Breast epithelium (tissue), 4 donors: Measurements from ENCODE around the gene SARM1. TPM values are rescaled to one million over a fixed set of nuclear protein-coding genes. Genes with fewer than 3 reads are reported as not detected.

ENCODE experiments used
- DNase-seq, 2 donors: peaks; one replicate each; pipeline ENCODE4 v3.0.0-alpha.2; 2019; ENCODE audit warnings: low spot score in 2 of 2
- H3K27ac ChIP-seq, 2 donors: fragments of 200-600 bp; sonication (generic) in 1 of 2; one replicate each; pipeline ENCODE4 v1.5.1; 2016 to 2019; ENCODE audit warnings: mild to moderate bottlenecking in 1 of 2
- H3K27me3 ChIP-seq, 2 donors: fragments of 200-600 bp; sonication (generic) in 1 of 2; one replicate each; pipeline versions ENCODE4 v1.5.1 to v1.6.0; 2017 to 2019; ENCODE audit warnings: control low read depth in 1 of 2, mild to moderate bottlenecking in 1 of 2
- H3K36me3 ChIP-seq: fragments of 200-600 bp; one replicate; pipeline ENCODE4 v1.5.1; 2019
- H3K4me1 ChIP-seq, 2 donors: fragments of 200-600 bp; sonication (generic); one replicate each; pipeline ENCODE4 v1.5.1; 2016 to 2019; ENCODE audit warnings: control low read depth in 1 of 2
- H3K4me3 ChIP-seq, 3 donors: fragments of 200-600 bp; sonication (generic); 1 replicate in 2 of 3; 2 replicates in 1 of 3; pipeline ENCODE4 v1.5.1; 2016 to 2019; ENCODE audit warnings: mild to moderate bottlenecking in 3 of 3, moderate library complexity in 2 of 3
- H3K9me3 ChIP-seq, 2 donors: fragments of 200-600 bp; sonication (generic) in 1 of 2; one replicate each; pipeline ENCODE4 v1.5.1; 2016 to 2019; ENCODE audit warnings: control low read depth in 1 of 2
- POLR2A ChIP-seq: fragments of 450-650 bp; IDR thresholded peaks from one replicate; pipeline ENCODE4 v1.6.1; 2016; ENCODE audit warnings: antibody characterized with exemption, mild to moderate bottlenecking, moderate library complexity
- POLR2AphosphoS5 ChIP-seq, 3 donors: sonication (generic); formaldehyde crosslinking; IDR thresholded peaks; one replicate each; pipeline ENCODE4 v1.6.1; 2017; ENCODE audit warnings: antibody characterized with exemption in 3 of 3
- intact Hi-C: fragments of 100-400 bp; cut with DNase I; formaldehyde crosslinking; loops from one replicate; pipeline ENCODE4 v1.15.1; 2023; ENCODE audit warnings: low total_unique reads
- total RNA-seq, 3 donors: library from RNA; depleted of rRNA; stranded (reverse); fragments of >200 nt; gene quantifications; one replicate each; pipeline ENCODE4 v1.1.0, GENCODE V29; 2016
- TF ChIP-seq, protein P1 (sequence below), 3 donors: fragments of 450-650 bp; IDR thresholded peaks; one replicate each; pipeline ENCODE4 v1.5.1; 2016 to 2017; ENCODE audit warnings: antibody characterized with exemption in 3 of 3, mild to moderate bottlenecking in 3 of 3, moderate library complexity in 3 of 3

The SARM1 gene
- total RNA-seq, 3 donors from 2014 or later, result 6.4 to 14.3 (median 13.8) TPM

DNA sequence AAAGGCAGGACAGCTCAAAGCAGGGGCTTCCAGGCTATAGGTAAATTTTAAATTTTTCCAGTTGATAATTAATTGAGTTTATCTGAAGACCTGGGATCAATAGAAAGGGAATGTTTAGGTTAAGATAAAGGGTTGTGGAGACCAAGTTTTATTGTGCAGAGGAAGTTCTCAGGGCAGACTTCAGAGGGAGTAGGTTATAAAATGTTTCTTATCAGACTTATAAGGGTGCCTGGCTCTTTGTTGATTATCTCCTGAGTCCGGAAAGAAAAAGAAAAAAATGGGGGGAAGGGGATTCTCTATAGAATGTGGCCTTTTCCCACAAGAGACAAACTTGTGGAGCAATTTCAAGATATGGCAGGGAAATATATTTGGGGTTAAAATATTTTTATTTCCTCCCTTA lies 18.6 kb downstream of the SARM1 start:
- Histone ChIP-seq H3K27ac (no peak overlapping the region), H3K27me3 (no peaks in the 10 kb centered on the region), H3K4me3 (no peak overlapping the region), H3K9me3 (no peaks in the 10 kb centered on the region), H3K4me1 (no peaks in the 10 kb centered on the region), H3K36me3 (no peaks in the 10 kb centered on the region)
- TF ChIP-seq POLR2A (no peak), POLR2AphosphoS5 (IDR thresholded peaks at IDR 0.05) (no peak)
- TF ChIP-seq, protein P1, sequence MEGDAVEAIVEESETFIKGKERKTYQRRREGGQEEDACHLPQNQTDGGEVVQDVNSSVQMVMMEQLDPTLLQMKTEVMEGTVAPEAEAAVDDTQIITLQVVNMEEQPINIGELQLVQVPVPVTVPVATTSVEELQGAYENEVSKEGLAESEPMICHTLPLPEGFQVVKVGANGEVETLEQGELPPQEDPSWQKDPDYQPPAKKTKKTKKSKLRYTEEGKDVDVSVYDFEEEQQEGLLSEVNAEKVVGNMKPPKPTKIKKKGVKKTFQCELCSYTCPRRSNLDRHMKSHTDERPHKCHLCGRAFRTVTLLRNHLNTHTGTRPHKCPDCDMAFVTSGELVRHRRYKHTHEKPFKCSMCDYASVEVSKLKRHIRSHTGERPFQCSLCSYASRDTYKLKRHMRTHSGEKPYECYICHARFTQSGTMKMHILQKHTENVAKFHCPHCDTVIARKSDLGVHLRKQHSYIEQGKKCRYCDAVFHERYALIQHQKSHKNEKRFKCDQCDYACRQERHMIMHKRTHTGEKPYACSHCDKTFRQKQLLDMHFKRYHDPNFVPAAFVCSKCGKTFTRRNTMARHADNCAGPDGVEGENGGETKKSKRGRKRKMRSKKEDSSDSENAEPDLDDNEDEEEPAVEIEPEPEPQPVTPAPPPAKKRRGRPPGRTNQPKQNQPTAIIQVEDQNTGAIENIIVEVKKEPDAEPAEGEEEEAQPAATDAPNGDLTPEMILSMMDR (IDR thresholded peaks at IDR 0.05), result no peak
- DNase-seq, result no peak
- intact Hi-C loops, result no loop called here

DNA sequence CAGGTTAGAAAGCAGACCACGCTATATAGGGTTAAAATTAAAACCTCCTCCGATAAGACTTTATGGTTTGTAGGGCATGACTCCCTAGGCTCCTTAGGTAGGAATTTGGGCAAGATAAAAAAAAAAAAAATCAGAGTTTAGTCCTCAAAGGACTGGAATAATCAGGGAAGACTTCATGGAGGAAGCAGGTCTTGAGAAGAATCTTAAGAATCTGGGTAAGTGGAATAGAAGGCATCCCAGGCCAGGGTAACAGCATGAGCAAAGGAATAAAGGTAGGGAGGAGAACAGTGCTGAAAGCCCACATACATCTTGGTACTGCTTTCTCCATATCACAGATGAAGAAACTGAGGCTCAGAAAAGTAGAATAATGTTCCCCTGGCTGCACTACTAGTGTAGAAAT lies 19.1 kb downstream of the SARM1 start:
- Histone ChIP-seq H3K27me3 (no peaks in the 10 kb centered on the region), H3K4me3 (no peak overlapping the region), H3K36me3 (no peaks in the 10 kb centered on the region), H3K4me1 (no peaks in the 10 kb centered on the region), H3K9me3 (no peaks in the 10 kb centered on the region), H3K27ac (no peak overlapping the region)
- no peak for TF ChIP-seq POLR2A
- DNase-seq, result no peak
- intact Hi-C loops, result no loop called here

DNA sequence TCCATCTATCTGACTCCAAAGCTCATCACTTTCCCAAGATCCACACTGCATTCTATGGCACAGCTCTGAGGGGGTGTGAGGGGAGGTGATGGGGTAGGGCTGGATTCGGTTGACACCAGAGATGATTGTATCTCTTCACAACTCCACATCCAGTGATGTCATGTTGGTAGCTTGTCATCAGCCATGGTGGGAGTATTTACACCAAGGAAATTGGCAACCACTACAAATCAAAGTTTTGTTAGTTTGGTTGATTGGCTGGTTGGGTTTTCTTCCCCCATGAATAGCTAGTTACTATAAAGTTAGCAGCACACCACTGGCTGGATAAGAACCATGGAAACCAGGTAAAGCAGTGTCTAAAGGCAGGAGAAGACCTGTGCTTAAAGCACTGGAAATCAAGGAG lies 19.5 kb downstream of the SARM1 start:
- Histone ChIP-seq H3K27ac (no peak overlapping the region), H3K9me3 (no peaks in the 10 kb centered on the region), H3K4me1 (no peaks in the 10 kb centered on the region), H3K4me3 (no peak overlapping the region), H3K27me3 (no peaks in the 10 kb centered on the region), H3K36me3 (no peaks in the 10 kb centered on the region)
- intact Hi-C loops, result no loop called here
- DNase-seq, result no peak
- TF ChIP-seq, protein P1 (IDR thresholded peaks at IDR 0.05), result no peak

DNA sequence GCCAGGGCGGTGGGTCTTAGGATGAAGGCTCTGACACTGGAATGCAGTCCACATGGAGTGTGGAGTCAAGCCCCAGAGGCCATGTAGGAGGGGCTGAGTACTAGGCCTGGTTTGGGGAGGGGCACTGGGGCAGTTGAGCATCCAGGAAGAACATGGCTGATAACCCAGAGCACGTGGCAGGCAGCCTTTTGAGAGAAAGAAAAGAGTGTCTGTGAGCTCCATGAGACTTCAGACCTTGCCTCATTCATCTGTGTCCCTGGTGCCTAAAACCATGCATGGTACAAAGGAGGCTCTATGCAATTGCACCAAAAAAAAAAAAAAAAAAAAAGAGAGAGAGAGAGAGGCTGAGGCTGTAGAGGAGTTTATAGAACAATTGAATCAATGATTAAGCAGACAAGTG lies 19.9 kb downstream of the SARM1 start:
- DNase-seq, result no peak
- Histone ChIP-seq H3K9me3 (no peaks in the 10 kb centered on the region), H3K4me1 (no peaks in the 10 kb centered on the region), H3K36me3 (no peaks in the 10 kb centered on the region), H3K27ac (no peak overlapping the region), H3K27me3 (no peaks in the 10 kb centered on the region), H3K4me3 (no peak overlapping the region)
- intact Hi-C loops, result no loop called here
- TF ChIP-seq POLR2A, result no peak
- TF ChIP-seq, protein P1 (IDR thresholded peaks at IDR 0.05), result no peak
- TF ChIP-seq POLR2AphosphoS5 (IDR thresholded peaks at IDR 0.05), result no peak

DNA sequence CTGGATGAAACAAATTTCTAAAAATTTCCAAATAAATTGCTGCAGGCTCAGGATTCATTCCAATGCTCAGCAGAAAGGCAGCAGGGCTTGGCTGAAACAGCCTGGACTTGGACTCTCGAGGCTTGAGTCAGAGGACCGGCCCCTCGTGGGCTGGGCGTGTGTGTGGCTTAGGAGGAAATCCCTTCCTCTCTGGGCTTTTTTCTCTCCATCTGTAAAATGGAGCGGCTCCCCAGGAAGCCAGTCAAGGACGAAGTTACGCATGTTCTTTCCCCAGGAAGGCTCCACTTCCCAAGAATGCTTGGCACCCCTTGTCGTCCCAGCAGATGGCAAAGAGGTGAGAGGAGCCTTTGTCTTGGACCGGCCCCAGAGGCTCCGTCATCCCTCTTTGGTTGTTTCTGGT lies 21.0 kb downstream of the SARM1 start:
- H3K36me3 ChIP-seq, result no peaks in the 10 kb centered on the region
- intact Hi-C loops, result no loop called here

More for the DNA sequence above, 21.0 kb downstream of the SARM1 start:
- DNase-seq, result no peak
- no peaks in the 10 kb centered on the region for H3K27me3 ChIP-seq
- H3K4me1 ChIP-seq, result no peaks in the 10 kb centered on the region
- TF ChIP-seq POLR2A, result no peak
- TF ChIP-seq, protein P1 (IDR thresholded peaks at IDR 0.05), result no peak
- no peak for TF ChIP-seq POLR2AphosphoS5 (IDR thresholded peaks at IDR 0.05)
- no peak overlapping the region for H3K4me3 ChIP-seq
- no peaks in the 10 kb centered on the region for H3K9me3 ChIP-seq
- no peak overlapping the region for H3K27ac ChIP-seq
